Liver (tissue), 9 donors: ENCODE results near the gene SNRPA1. TPM values are rescaled to one million over a fixed set of nuclear protein-coding genes. Genes with fewer than 3 reads are reported as not detected.

Experiments
- DNase-seq: peaks from one replicate; pipeline ENCODE4 v3.0.0-alpha.2; 2017; ENCODE audit warnings: low spot score
- H3K27ac ChIP-seq, 2 donors: one replicate each; pipeline ENCODE4 v1.7.0; 2013; ENCODE audit warnings: inconsistent platforms in 2 of 2, low read length in 2 of 2, control low read depth in 1 of 2, low read depth in 1 of 2, mild to moderate bottlenecking in 1 of 2
- H3K27me3 ChIP-seq, 4 donors: one replicate each; pipeline versions ENCODE4 v1.6.1 to v1.7.0; 2013; ENCODE audit warnings: low read length in 3 of 4, inconsistent platforms in 1 of 4, mild to moderate bottlenecking in 1 of 4, moderate library complexity in 1 of 4; ENCODE audit not compliant: control insufficient read depth in 4 of 4, insufficient read depth in 4 of 4
- H3K36me3 ChIP-seq, 4 donors: one replicate each; pipeline versions ENCODE4 v1.6.1 to v1.7.0; 2013; ENCODE audit warnings: low read length in 3 of 4, mild to moderate bottlenecking in 3 of 4, low read depth in 1 of 4, moderate library complexity in 1 of 4; ENCODE audit not compliant: control insufficient read depth in 4 of 4, insufficient read depth in 3 of 4
- H3K4me1 ChIP-seq, 4 donors: one replicate each; pipeline versions ENCODE4 v1.6.1 to v1.7.0; 2013; ENCODE audit warnings: low read length in 3 of 4, mild to moderate bottlenecking in 3 of 4, moderate library complexity in 1 of 4; ENCODE audit not compliant: control insufficient read depth in 4 of 4, insufficient read depth in 4 of 4
- H3K4me3 ChIP-seq, 3 donors: one replicate each; pipeline versions ENCODE4 v1.6.1 to v1.7.0; 2013; ENCODE audit warnings: low read length in 3 of 3, control low read depth in 1 of 3, low read depth in 1 of 3, mild to moderate bottlenecking in 1 of 3
- H3K9ac ChIP-seq, 2 donors: one replicate each; pipeline ENCODE4 v1.7.0; 2013; ENCODE audit warnings: low read length in 2 of 2, mild to moderate bottlenecking in 2 of 2, moderate library complexity in 2 of 2, control low read depth in 1 of 2, low read depth in 1 of 2
- H3K9me3 ChIP-seq, 4 donors: one replicate each; pipeline versions ENCODE4 v1.6.1 to v1.7.0; 2013; ENCODE audit warnings: low read length in 3 of 4; ENCODE audit not compliant: control insufficient read depth in 4 of 4
- ATF3 ChIP-seq: IDR thresholded peaks from 2 replicates; pipeline ENCODE4 v1.6.1; 2016; ENCODE audit warnings: antibody characterized with exemption
- CTCF ChIP-seq: fragments of 150-350 bp; IDR thresholded peaks from 2 replicates; pipeline ENCODE4 v1.5.1; 2017; ENCODE audit warnings: improper control_type of control experiment, low read depth, low read length; ENCODE audit not compliant: missing input control
- EGR1 ChIP-seq, 2 donors: IDR thresholded peaks; 2 replicates each; pipeline ENCODE4 v1.6.1; 2016 to 2018; ENCODE audit warnings: antibody characterized with exemption in 2 of 2, low read depth in 2 of 2
- FOXA1 ChIP-seq: IDR thresholded peaks from 2 replicates; pipeline ENCODE4 v1.6.1; 2016; ENCODE audit warnings: antibody characterized with exemption
- FOXA2 ChIP-seq: IDR thresholded peaks from 2 replicates; pipeline ENCODE4 v1.6.1; 2016; ENCODE audit warnings: antibody characterized with exemption
- GABPA ChIP-seq, 2 donors: IDR thresholded peaks in 1 of 2; conservative IDR thresholded peaks in 1 of 2; 2 replicates each; pipeline ENCODE4 v1.6.1; 2016; ENCODE audit warnings: antibody characterized with exemption in 2 of 2, mild to moderate bottlenecking in 1 of 2, moderate library complexity in 1 of 2
- HNF4A ChIP-seq, 2 donors: conservative IDR thresholded peaks; 2 replicates each; pipeline ENCODE4 v1.6.1; 2016; ENCODE audit warnings: antibody characterized with exemption in 2 of 2, mild to moderate bottlenecking in 2 of 2
- HNF4G ChIP-seq: IDR thresholded peaks from 2 replicates; pipeline ENCODE4 v1.6.1; 2016; ENCODE audit warnings: antibody characterized with exemption
- MAX ChIP-seq: IDR thresholded peaks from 2 replicates; pipeline ENCODE4 v1.6.1; 2016; ENCODE audit warnings: antibody characterized with exemption
- NR2F2 ChIP-seq: IDR thresholded peaks from 2 replicates; pipeline ENCODE4 v1.6.1; 2016; ENCODE audit warnings: antibody characterized with exemption
- RAD21 ChIP-seq, 2 donors: IDR thresholded peaks; 2 replicates each; pipeline ENCODE4 v1.6.1; 2016; ENCODE audit warnings: antibody characterized with exemption in 2 of 2, mild to moderate bottlenecking in 2 of 2
- REST ChIP-seq: IDR thresholded peaks from 2 replicates; pipeline ENCODE4 v1.6.1; 2016; ENCODE audit warnings: antibody characterized with exemption, mild to moderate bottlenecking
- RXRA ChIP-seq, 2 donors: IDR thresholded peaks; 2 replicates each; pipeline ENCODE4 v1.6.1; 2017 to 2018; ENCODE audit warnings: antibody characterized with exemption in 2 of 2, mild to moderate bottlenecking in 1 of 2
- SP1 ChIP-seq: IDR thresholded peaks from 2 replicates; pipeline ENCODE4 v1.6.1; 2018; ENCODE audit warnings: antibody characterized with exemption, mild to moderate bottlenecking
- TAF1 ChIP-seq: conservative IDR thresholded peaks from 2 replicates; pipeline ENCODE4 v1.6.1; 2016; ENCODE audit warnings: antibody characterized with exemption, mild to moderate bottlenecking
- YY1 ChIP-seq: IDR thresholded peaks from 2 replicates; pipeline ENCODE4 v1.6.1; 2016; ENCODE audit warnings: antibody characterized with exemption, mild to moderate bottlenecking
- ZBTB33 ChIP-seq: IDR thresholded peaks from 2 replicates; pipeline ENCODE4 v1.6.1; 2016; ENCODE audit warnings: antibody characterized with exemption
- WGBS: extraction: QIAGEN DNeasy Blood & Tissue Kit; methylation state at CpG from one replicate; pipeline ENCODE4 v1.1.7; 2013; 5-methylcytosine and 5-hydroxymethylcytosine counted together
- polyA plus RNA-seq, 2 donors: library from polyadenylated mRNA; stranded (reverse) in 1 of 2; unstranded in 1 of 2; fragments of 200-250 nt in 1 of 2; fragments of >200 nt in 1 of 2; fragmentation: Nextera tagmentation in 1 of 2; extraction: Ambion mirVana in 1 of 2; gene quantifications; one replicate each; pipeline versions ENCODE4 v1.2.1 to v1.2.3, GENCODE V29; 2013 to 2015
- total RNA-seq, 2 donors: library from RNA; depleted of rRNA; stranded (reverse); fragments of >200 nt; gene quantifications; one replicate each; pipeline ENCODE4 v1.2.3, GENCODE V29; 2014
- donor health status: healthy.
- donor health status: healthy.
- donor health status: healthy.
- donor health status: healthy.
- donor health status: healthy.

Gene SNRPA1
- total and polyA plus RNA-seq, 4 donors = 12.7 to 31.7 (median 18.0) TPM

- Histone ChIP-seq H3K9me3 (no peaks in the 10 kb centered on the region), H3K4me3 (no peak overlapping the region), H3K36me3 (no peaks in the 10 kb centered on the region), H3K27me3 (no peaks in the 10 kb centered on the region), H3K27ac (peak overlapping the region in 1 of 2 donors; percentile 47), H3K9ac (no peak overlapping the region), H3K4me1 (peaks cover 0 to 10% (median 2%) of the 10 kb centered on the region in 4 donors)
- 97% methylated on average over 9 of the region's 9 CpGs for WGBS
- no peak for DNase-seq
- TF ChIP-seq ATF3 (no peak), NR2F2 (no peak), REST (no peak), HNF4G (no peak), TAF1 (no peak), HNF4A (conservative IDR thresholded peaks at IDR 0.05) (no peak), CTCF (no peak)
These were observed 51.6 kb downstream of the SNRPA1 start for GRCh38 chr15:101243420-101243819.

- no peak for DNase-seq
- H3K9ac ChIP-seq = no peak overlapping the region
- no peaks in the 10 kb centered on the region for H3K27me3 ChIP-seq
- H3K27ac ChIP-seq = peak overlapping the region; percentile 17 to 47
- H3K4me3 ChIP-seq = no peak overlapping the region
- H3K4me1 ChIP-seq = peaks cover 0 to 10% (median 2%) of the 10 kb centered on the region in 4 donors
- H3K36me3 ChIP-seq = no peaks in the 10 kb centered on the region
- TF ChIP-seq ATF3 (no peak), SP1 (no peak), CTCF (no peak), GABPA (IDR thresholded peaks at IDR 0.05 in 1 of 2, conservative IDR thresholded peaks at IDR 0.05 in 1 of 2) (no peak), FOXA2 (no peak), RXRA (IDR thresholded peaks at IDR 0.05) (no peak), ZBTB33 (no peak), RAD21 (IDR thresholded peaks at IDR 0.05) (no peak), MAX (no peak), FOXA1 (no peak), REST (no peak), EGR1 (IDR thresholded peaks at IDR 0.05; ENCODE audit: low read depth in 2 of 2) (no peak), YY1 (no peak), HNF4A (conservative IDR thresholded peaks at IDR 0.05) (no peak), NR2F2 (no peak), HNF4G (no peak)
- no peaks in the 10 kb centered on the region for H3K9me3 ChIP-seq
- 77% methylated on average over 6 of the region's 6 CpGs for WGBS
These were observed 52.1 kb downstream of the SNRPA1 start for GRCh38 chr15:101242999-101243336.
